ENCODE results near the gene TNFAIP2. TPM values are rescaled to one million over a fixed set of nuclear protein-coding genes. Genes with fewer than 3 reads are reported as not detected.
"Not testable (repeated sequence)": the region's sequence is repeated elsewhere in the genome, so short reads cannot be mapped to it uniquely, and the experiment has no call there.

Gene TNFAIP2
- total RNA-seq, 4 donors from 2014 or later, result 56.0 to 215 (median 144) TPM

GRCh38 chr14:103116636-103117035 is 6.6 kb upstream of the TNFAIP2 start:
- TF ChIP-seq, protein P1, sequence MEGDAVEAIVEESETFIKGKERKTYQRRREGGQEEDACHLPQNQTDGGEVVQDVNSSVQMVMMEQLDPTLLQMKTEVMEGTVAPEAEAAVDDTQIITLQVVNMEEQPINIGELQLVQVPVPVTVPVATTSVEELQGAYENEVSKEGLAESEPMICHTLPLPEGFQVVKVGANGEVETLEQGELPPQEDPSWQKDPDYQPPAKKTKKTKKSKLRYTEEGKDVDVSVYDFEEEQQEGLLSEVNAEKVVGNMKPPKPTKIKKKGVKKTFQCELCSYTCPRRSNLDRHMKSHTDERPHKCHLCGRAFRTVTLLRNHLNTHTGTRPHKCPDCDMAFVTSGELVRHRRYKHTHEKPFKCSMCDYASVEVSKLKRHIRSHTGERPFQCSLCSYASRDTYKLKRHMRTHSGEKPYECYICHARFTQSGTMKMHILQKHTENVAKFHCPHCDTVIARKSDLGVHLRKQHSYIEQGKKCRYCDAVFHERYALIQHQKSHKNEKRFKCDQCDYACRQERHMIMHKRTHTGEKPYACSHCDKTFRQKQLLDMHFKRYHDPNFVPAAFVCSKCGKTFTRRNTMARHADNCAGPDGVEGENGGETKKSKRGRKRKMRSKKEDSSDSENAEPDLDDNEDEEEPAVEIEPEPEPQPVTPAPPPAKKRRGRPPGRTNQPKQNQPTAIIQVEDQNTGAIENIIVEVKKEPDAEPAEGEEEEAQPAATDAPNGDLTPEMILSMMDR (IDR thresholded peaks at IDR 0.05), result no peak
- ATAC-seq (ENCODE audit: low FRiP score) (no peak), DNase-seq (ENCODE audit: low spot score) (no peak)

- not testable (repeated sequence) for ATAC-seq (ENCODE audit: low FRiP score); DNase-seq (ENCODE audit: low spot score)
Observed at GRCh38 chr14:103117499-103117898, 5.8 kb upstream of the TNFAIP2 start.

GRCh38 chr14:103118018-103118662 is 5.1 kb upstream of the TNFAIP2 start:
- ATAC-seq (ENCODE audit: low FRiP score) (peak; percentile 20), DNase-seq (ENCODE audit: low spot score) (no peak)

GRCh38 chr14:103118663-103119404 is 4.4 kb upstream of the TNFAIP2 start:
- TF ChIP-seq, protein P1 (IDR thresholded peaks at IDR 0.05), result no peak
- ATAC-seq (ENCODE audit: low FRiP score), result no peak
- no peak for DNase-seq (ENCODE audit: low spot score)

More at GRCh38 chr14:103118018-103118662, 5.1 kb upstream of the TNFAIP2 start:
- TF ChIP-seq, protein P1 (IDR thresholded peaks at IDR 0.05), result no peak

- not testable (repeated sequence) for DNase-seq (ENCODE audit: low spot score); ATAC-seq (ENCODE audit: low FRiP score)
Observed at GRCh38 chr14:103119527-103119926, 3.7 kb upstream of the TNFAIP2 start.

DNA sequence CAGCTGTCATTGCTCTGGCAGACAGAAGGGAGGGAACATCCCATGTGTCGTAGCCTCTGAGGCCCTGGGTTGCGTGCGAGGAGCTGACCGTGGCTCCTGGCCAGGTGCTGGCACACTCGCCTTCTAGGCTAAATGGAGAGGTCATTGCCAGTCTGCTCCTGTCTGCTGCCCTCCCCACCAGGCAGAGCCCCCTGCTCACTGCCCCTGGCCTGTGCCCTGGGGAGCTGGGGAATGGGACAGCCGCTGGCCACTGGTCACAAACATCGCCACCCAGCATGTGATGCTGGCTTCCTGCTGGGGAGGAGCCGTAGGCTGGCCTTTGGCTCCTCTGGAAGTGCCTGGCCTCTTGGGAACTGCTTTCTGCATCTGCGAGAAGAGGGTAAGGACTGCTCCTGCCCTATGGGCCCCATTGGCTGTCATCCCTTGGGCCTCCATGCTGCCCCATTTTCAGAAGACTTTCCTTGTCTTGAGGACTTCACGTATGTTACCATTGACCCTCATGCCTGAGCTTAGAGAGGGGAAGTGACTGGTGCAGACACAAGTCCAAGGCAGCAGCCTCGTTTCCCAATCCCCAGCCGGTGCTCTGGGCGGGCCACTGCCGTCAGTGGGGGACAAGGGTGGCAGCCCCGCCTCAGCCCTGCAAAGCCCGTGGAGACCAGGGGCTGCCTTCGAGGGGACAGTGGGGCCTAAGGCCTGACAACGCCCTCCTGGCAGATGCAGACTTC is 2.0 kb upstream of the TNFAIP2 start:
- ATAC-seq (ENCODE audit: low FRiP score) (peak; percentile 19), DNase-seq (ENCODE audit: low spot score) (no peak)
- TF ChIP-seq, protein P1 (IDR thresholded peaks at IDR 0.05), result no peak

DNA sequence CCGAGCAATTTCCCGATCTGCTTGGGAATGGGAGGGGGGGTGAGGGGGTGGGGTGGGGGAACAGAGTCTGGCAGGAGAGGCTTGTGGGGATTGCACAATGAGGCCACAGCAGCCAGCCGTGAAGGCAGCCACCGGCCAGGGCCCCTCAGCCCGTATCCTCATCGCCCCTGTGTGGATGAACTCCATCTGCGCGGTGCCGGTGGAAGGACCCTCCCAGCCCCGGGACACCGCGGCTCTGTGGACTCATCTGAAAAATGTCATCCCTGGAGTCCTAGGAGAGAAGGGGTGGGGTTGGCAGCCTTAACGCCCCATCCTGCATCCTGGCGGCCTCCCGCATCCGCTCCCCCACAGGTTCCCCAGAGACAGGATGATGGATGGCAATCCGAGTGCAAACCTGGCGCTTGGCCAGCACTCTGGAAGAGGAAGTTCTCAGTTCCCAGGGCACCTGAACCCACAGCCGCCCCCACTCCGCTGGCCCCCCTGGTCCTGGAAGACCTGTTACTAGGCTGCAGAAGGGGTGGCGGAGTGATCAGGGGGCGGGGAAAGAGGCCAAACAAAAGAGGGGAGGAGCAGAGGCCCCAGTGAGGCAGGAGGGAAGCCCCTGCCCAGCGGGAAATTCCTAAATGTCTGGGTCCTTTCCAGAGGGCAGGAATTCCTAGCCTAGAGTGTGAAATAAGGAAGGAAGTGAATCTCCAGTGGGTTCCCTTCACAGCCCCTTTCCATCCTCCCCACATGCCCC is 1.2 kb upstream of the TNFAIP2 start:
- peak; percentile 38 for ATAC-seq (ENCODE audit: low FRiP score)
- TF ChIP-seq, protein P1 (IDR thresholded peaks at IDR 0.05), result no peak
- DNase-seq (ENCODE audit: low spot score), result peak; percentile 92
